Astrocyte of the spinal cord (primary cell): ENCODE results near the gene RAB22A.

ENCODE experiments used
- DNase-seq: peaks from one replicate; pipeline ENCODE4 v3.0.0; 2011; ENCODE audit warnings: low read depth, low spot score
- H3K4me3 ChIP-seq: 2 replicates; pipeline ENCODE4 v1.5.1; 2011; ENCODE audit warnings: low read depth, mild to moderate bottlenecking, low read length, moderate library complexity
- CTCF ChIP-seq: IDR thresholded peaks from 2 replicates; pipeline ENCODE4 v1.5.1; 2012; ENCODE audit warnings: low read depth, mild to moderate bottlenecking, low read length, inconsistent platforms
- in situ Hi-C: cut with HindIII; loops from 2 replicates; pipeline ENCODE4 v1.10.0; 2017; ENCODE audit warnings: low sequenced_read_pairs

Gene RAB22A

GRCh38 chr20:58349570-58349969 lies 40.1 kb downstream of the RAB22A start:
- in situ Hi-C loops: no loop called here
- DNase-seq: peak; percentile 77
- no peak overlapping the region for H3K4me3 ChIP-seq
- peak; percentile 16 for TF ChIP-seq CTCF

DNA sequence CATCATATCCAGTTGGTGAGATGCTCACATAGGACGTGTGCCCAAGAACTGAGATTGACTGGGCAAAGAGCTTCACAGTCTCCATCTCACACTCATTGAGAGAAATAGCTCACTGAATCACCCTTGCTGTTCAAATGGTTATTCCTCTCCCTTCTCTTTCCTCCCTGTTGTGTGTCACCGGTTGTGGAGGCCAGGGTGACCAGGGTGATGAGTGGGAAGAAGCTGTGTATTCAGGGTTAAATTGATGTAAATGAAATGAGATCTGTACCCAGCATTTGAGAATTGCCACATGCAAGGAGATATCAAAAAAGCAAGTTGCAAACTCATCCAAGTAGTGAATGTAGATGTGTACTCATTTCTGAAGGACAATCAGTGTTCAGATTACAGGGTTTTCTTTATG lies 43.0 kb downstream of the RAB22A start:
- in situ Hi-C loops: no loop called here
- no peak overlapping the region for H3K4me3 ChIP-seq
- DNase-seq: no peak
- no peak for TF ChIP-seq CTCF

DNA sequence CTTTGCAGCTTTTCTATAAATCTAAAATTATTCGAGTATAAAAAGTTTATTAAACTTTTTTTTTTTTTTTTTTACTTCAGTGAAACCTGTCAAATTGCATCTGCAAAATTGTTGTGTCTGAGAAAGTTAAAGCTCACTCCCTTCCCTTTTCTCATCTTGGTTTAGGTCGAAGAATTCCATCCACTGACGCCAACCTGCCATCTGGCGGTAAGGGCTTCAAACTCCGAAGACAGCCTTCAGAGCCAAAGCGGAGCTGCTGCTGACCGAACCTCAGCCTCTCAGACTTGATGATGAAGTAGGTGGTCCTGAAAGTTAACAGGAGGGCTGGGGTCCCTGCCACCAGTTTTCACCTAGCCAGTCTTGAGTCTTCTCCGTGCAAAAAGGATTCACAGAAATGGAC lies 49.9 kb downstream of the RAB22A start:
- in situ Hi-C loops: no loop called here
- no peak overlapping the region for H3K4me3 ChIP-seq
- peak; percentile 14 for TF ChIP-seq CTCF
- no peak for DNase-seq

- in situ Hi-C loops: no loop called here
- no peak for DNase-seq
- no peak overlapping the region for H3K4me3 ChIP-seq
- TF ChIP-seq CTCF: no peak
Observed at GRCh38 chr20:58360936-58361335, 51.4 kb downstream of the RAB22A start.

DNA sequence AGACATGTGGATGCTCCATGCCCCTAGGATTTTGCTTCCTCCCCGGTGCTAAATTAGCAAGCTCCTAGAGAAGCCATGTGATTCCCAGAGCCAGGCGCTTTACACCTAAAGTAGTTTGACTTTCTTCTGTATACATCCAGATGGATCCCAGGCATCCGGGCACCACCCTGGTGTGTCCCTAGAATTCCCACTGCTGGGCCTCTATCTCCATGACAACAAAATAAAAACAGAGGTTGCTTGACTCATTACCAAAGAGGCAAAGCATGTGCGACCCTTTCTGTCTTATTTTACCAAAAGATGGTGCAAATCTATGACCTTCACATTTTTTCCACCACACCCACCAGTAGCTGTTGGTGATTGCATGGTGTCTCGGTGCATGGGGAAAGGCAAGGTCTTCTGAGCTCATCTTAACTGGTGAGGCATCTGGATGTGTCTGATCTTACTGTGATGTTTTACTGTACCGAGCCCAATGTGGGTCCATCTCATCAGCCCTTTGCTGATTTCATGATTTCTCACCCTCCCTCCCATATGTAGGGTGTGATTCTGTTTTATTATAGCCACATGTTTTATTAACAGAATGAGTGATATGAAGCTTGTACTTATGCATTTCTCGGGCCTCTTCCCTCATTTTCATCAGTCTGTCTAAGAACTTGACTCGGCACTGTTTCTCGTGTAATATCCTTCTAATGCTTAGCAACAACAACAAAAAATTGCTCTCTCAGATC lies 52.1 kb downstream of the RAB22A start:
- no peak overlapping the region for H3K4me3 ChIP-seq
- in situ Hi-C loops: no loop called here
- peak; percentile 31 for DNase-seq
- TF ChIP-seq CTCF: no peak

- TF ChIP-seq CTCF: no peak
- in situ Hi-C loops: no loop called here
- no peak for DNase-seq
- H3K4me3 ChIP-seq: no peak overlapping the region
Observed at GRCh38 chr20:58362206-58362516, 52.6 kb downstream of the RAB22A start.
